HG02763 (cell line): Measurements from ENCODE around the gene SPINK14.

ENCODE experiments used
- ATAC-seq: cut with Tn5 transposase; IDR thresholded peaks from one replicate; pipeline ENCODE4 v1.9.1; 2021; ENCODE audit warnings: mild to moderate bottlenecking, moderate library complexity; ENCODE audit not compliant: unreplicated experiment

SPINK14 gene, protein sequence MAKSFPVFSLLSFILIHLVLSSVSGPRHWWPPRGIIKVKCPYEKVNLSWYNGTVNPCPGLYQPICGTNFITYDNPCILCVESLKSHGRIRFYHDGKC

DNA sequence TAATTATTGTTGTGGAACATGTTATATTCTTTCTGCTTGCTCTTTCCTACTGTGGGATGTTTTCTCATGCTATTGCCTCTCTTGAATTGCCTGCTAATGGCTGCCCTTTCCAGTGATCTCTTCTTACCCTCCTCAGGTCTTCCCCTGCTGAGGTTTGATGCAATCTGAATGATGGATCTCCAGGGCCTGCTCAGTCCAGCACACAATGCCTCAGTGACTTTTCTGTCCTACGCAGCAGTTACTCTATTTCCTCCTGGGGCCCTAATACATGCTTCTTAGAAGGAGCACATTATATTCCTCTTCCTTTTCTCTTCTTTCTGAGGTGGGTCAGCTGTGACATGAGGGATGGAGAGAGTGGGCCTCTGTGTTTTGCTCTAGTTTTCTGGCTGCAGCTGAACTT, at the start of gene SPINK14:
TSS of gene SPINK14 (plus strand) at position 301 of the 400 bp plus-strand sequence. CDS start 1,187 bp downstream, outside the sequence.
- no peak for ATAC-seq

DNA sequence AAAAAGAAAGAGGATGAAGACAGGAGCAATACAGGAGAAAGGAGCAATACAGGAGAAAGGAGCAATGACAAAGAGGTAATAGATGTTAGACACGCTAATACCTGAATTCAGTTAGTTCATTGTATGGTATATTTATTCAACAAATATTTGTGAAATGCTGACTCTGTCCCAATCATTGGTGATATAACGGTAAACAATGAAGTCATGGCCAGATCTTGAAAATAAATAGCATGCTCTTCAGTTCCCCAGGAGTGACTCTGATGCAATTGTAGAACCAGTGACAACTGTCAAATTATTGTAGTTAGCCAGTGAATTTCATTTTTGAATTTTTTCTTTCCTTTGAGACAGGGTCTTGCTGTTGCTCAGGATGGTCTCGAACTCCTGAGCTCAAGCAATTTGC, 48.0 kb upstream of the SPINK14 start:
- ATAC-seq: no peak

DNA sequence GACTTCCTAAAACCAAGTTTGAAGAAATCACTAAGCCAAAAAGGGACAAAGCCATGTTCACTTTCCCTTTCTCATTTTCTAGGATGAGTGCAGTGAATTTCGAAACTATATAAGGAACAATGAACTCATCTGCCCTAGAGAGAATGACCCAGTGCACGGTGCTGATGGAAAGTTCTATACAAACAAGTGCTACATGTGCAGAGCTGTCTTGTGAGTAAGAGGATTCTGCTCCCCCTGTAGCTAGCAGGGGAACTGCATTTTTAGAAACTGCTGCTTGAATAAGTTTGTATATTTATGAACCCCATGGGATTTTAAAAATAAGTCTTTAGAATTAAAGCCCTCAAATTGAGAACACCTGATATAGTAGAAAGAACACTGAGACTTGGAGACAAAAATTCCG, 42.7 kb upstream of the SPINK14 start:
- ATAC-seq: no peak

DNA sequence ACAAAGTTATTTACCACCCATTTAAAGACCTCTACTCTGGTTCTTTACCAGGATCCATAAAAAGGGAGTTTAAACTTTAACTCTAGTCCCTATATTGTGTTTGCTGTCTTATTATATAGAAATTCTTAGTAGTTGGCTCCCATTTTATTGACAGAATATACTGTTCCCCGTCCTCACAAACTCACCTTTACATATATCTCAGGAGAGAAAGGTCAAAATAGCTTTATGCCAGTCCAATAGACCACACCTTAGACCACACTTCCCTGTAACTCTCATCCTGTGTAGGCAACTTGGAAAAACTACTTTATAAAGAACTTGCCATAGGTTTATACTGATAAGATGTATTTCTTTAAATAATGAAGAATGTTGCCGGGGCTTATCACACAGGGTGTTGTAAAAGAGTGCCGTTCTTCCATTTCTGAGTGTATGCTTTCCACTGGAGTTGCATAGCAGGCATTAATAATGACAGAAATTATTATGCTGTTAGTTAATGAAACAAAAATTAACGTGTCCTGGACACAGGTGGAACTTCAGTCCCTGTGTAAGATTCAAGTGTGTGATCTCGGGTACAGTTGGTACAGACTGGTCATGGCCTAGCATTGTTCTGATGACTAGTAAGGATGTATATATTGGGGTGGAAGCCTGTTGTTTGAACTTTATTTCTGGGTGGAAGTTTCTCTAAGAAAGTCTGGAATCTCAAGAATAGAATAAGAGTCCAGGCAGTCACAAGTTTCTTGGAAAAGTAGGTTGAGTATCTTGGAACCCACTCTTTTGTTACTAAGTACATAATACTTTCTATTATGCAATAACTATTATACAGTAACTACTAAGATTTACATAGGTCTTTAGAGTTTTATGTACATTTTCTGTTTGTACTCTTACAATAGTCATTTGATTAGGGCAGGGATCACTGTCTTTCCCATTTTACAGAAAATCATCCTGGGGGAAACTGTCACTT, 33.0 kb upstream of the SPINK14 start:
- ATAC-seq: no peak

DNA sequence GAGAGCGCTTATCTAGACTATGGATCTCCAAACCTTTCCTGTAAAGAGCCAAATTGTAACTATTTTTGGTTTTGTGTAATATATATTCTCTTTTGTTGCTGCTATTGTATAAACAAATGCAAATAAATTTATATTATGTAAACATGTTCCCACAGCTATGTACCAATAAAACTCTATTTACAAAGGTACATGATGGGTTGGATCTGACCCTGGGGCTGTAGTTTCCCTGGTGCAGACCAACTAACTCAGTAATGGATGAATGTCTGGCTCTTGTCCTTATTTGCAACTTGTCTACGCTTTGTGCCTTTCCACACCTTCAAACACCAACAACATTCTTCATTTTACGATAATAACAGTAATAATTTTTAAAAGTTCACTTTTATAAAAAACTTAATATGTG, 27.5 kb upstream of the SPINK14 start:
- ATAC-seq: no peak

DNA sequence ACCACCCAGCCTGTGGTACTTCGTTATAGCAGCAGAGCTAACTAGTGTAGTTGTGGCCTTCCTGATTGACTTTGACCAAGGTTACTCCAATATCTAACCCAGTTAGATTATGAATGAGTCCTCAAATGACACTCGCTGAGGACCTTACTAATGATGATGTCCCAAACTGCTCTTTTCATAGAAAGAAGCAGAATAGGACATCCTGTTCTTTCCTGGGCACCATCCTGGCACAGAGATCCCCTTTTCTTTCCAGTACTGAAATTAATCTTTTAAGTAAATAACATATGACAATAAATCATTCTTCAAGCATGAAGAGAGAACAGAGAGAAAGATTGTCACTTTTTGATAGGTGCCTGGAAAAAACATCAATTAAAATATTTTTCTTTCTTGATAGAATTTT, 26.7 kb upstream of the SPINK14 start:
- no peak for ATAC-seq

DNA sequence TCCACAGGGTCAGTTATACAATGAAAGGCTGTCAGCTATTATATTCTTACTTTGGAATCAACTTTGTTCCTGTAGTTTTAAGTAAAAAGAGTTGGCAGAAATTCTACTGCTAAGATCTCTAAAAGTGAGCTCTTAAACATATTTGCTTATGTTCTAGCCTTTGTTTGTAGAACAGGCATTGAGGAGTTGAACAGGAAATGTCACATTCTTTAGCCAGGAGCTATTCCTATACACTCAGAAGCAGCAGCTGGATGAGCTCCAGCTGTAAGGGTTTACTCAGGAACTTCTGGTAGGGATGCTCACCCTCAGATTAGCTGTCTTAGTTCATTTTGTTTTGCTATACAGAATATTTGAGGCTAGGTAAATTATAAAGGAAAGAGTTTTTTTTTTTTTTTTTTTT, 22.4 kb upstream of the SPINK14 start:
- no peak for ATAC-seq

DNA sequence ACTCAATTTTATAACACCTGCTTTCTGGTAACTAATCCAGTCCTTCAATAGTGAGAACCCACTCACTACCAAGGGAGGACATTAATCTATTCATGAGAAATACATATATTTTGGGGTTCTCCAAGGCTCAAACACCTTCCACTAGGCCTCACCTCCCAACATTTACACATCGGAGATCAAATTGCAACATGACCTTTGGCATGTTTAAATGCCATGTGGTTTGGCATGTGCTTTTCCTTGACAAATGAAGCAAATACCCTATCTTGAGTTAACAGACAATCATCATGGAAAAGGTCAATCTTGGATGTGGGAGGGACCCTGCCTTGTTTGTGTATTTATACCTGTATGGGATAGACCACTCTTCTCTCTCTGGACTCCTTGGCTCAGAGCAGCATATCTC, 21.9 kb upstream of the SPINK14 start:
- ATAC-seq: no peak

DNA sequence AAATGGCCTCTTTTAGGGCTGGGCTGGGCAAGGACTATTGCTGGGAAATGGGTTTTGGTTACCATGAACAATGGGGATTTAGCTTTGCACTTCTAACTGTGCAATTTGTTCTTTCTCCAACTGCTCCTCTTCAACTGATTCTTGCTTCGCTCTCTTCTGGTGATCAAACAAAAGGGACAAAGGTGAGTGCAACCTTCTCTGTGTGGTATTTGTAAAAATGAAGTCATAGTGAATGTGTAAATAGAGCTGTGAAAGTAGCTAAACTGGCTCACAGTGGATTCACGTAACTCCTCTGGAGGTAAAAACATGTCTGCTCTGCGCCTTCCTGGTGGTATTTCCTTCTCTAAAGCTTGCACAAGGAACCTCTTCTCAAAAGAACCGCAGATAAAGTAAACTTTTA, 20.9 kb upstream of the SPINK14 start:
- no peak for ATAC-seq

DNA sequence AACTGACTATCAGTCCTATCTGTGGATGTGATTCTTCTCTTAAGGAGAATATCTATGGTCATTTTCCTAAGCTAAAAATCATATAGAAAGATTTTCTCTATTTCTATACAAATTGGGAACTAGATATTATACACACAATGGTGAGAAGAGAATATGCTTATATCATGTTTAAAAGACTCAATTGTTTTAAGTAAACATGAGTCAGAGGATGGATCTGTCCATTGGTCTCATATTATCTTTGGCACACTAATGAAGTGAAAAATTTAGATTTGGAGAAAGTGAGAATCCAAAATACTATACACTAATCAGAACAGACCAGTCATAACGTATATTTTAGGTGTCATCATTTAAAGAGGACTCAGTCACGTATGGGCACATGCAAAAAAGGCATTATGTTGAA, 16.5 kb upstream of the SPINK14 start:
- no peak for ATAC-seq

DNA sequence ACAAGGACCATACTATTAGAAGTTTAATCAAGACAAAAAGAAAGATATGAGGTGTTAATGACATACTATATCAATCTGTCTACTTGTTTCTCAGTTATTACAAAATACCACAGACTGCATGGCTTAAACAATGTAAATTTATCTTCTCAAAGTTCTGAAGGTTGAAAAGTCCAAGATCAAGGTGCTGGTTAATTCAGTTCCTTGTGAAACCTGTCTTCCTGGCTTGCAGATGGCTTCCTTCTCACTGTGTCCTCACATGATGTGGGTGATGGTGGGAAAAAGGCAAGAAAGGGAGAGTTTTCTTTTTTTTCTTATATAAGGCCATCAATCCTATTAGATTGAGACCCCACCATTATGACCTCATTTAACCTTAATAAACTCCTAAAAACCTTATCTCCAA, 15.6 kb upstream of the SPINK14 start:
- ATAC-seq: no peak

DNA sequence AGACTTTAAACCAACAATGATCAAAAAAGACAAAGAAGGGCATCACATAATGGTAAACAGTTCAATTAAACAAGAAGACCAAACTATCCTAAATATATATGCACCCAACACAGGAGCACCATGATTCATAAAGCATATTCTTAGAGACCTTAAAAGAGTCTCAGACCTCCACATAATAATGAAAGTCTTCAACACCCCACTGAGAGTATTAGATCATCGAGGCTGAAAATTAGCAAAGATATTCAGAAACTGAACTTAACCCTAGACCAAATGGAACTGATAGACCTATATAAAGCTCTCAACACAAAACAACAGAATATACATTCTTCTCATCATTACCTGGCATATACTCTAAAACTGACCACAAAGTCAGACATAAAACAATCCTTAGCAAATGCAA, 11.7 kb upstream of the SPINK14 start:
- ATAC-seq: no peak

DNA sequence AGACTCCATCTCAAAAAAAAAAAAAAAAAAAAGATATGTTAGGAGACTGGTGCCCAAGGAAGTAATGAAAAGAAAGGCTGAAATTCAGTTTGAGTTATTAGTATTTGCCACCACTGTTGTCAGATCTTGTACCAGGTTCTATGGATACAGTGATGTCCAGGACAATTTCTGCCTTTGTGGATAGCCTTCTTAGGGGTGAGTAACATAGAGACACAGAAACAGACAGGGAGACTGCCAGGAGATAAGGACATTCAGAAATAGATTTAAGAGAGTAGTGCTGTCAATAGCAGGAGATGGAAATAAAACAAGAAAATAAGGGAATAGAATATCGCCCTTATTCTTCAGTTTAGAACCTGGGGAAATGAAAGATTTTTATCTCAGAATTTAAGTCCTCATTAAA, 6.3 kb upstream of the SPINK14 start:
- no peak for ATAC-seq

DNA sequence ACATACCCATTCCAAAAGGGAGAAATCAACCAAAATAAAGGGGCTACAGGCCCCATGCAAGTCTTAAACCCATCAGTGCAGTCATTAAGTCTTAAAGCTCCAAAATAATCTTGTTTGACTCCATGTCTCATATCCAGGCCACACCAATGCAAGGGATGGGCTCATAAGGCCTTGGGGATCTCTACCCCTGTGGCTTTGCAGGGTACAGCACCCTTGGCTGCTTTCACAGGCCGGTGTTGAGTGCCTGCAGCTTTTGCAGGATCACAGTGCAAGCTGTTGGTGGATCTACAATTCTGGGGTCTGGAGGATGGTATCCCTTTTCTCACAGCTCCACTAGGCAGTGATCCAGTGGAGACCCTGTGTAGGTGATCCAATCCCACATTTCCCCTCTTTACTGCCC, 5.0 kb upstream of the SPINK14 start:
- ATAC-seq: no peak

DNA sequence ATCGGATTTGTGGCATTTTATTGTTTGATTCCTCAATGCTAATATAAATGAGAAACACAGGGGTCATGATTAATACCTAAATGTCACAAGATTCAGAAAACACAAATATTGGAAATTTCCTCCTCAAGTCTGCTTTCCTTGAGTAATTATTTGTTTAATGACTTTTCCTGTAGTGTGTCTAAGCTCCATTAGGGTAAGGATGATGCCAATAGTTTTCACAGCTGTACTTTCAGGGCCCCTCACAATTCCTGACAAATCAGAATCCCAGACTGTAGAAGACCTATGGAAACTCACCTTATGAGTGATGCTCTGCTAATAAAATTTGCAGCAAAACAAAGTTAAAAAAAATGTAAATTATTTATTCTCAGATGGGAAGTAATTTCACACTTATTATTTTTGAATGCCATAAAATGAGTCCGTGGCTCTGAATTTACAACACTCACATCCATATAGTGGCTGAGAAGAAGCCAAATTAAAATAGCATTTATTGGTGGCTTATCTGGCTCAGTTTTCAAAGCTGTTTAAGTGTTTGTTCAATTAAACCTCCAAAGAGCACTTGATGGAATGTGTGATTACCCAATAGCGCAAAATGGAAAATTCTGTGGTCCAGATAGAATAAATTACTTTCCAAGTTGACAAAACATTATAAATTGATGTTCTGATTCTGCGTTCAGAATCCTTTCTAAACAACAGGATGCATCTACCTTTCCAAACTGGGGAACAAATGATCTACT, 1.6 kb upstream of the SPINK14 start:
- ATAC-seq: no peak

DNA sequence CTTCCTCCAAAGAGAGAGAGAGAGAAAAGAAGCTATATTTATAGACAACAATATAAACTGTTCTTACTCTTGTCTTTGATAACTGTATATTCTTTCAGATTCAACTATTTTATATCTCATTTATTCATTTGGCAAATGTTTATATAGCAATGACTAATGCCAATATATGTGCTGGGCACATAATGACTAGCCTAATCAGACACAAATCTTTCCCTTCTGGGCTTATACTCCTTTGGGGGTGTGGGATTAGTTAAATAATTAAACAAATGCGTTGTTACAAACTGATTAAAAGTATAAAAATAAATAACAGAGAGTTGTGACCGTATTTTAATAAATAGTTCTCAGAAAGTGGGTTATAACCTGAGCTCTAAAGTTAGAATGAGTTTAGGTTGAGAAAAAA, 4.0 kb downstream of the SPINK14 start:
- ATAC-seq: no peak

DNA sequence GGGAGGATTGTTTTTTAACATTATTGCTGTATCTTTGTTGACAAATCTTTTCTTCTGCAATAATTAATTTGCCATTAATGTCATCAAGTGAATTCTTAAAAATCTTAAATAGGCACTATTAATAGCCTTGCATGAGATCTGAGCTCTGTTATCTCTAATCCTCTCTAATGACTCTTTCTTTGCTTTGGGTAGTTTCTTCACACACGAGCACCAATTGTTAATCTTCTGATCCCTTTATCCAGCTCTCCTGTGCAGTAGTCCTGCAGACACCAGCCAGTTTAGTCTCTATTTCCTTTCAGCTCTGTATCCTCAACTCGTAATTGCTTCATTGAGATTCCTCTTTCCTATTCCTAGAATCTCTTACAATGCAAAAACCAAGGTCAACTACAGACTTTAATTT, 8.1 kb downstream of the SPINK14 start:
- ATAC-seq: no peak

DNA sequence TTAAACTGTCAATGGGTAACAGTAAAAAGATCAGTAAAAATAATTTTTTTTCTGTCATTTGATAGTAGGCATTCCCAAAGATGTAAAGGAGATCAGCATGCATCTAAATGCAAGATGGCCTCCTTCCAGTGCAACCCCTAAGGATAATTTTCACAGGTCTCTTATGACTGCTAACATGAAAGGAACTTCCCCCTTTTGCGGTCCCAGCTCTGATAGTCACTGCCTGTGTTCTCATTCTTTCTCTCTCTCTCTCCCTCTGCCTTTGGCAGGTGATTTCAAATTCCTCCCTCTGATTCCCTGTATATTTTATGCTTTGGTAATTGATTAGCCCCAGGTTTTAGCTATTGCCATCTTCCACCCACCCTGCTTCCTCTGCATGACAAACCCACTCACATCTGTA, 8.9 kb downstream of the SPINK14 start:
- no peak for ATAC-seq

DNA sequence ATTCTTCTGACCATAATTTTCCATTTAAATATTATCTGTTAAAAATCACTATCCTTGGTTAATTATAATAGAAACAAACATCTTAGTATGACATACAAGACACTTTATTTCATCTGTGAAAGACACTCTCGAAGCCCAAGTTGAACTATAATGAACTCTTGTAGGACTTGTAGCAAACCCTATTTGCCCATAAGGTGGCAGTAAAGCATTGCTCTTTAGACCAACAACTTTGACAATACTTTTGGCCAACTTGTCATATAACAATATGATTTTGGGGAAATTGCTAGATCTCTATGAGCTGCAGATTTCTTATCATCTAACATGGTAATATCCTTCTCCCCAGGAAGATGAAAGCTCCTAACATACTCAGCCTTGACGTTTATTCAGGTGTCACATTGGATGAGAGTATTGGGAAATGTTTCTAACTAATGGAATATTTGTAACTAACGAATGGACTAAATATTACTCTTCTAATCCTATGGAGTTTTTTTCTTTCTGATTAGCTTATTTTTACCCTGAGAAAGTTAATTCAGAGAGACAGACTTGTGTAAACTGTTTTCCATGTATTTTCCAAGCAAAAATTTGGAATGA, 11.0 kb downstream of the SPINK14 start:
- ATAC-seq: peak; percentile 80

DNA sequence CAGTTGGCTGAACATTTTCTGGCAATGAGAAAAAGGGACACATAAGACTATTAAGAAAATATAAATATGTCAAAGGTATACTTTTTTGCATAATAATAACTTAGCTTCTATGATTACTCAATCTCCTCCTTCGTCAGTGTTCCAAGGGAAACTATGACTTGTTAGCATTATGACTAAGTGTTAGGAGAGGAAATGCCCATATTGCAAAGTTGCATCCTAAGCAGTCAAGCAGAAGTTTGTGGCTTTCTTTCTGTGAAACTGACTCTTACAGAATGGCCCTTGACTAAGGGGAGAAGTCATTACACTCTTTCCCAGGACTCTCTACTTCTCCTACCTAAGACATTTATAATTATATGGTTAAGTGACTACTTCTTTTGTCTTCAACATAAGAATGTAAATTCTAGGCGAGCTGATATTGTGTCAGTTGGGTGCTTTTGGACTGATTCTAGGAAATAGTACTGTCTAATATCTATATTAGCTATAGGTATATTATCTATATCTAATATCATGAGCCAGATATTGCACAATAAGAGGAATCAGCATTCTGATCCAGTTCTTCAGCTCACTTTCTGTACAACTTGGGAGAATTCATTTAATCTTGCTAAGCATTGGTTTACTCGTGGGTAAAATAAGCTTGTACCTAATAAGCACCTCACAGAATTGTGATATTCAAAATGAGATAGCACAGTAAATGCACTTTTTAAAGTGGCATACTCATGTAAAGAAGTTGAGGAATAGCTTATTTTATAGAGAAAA, 18.1 kb downstream of the SPINK14 start:
- peak; percentile 64 for ATAC-seq

DNA sequence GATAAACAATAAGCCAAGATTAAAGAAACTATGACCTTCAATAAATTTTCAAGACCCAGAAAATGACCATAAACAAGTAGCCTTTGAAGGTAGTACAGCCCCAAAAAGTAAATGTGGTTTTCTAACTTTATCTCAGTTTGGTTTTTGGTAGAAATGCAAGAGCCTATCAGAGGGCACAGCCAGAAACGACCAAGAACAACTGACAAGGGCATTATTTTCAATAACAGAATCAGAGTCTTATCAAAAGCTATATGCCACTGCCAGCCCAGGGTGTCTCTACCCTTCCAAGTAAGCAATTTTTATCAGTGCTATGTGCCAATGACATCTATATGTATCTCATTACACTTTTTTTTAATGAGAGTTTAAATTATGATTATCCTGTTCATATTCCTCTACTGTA, 22.7 kb downstream of the SPINK14 start:
- no peak for ATAC-seq
